HG02840 (cell line): ENCODE results near the gene PRKAR2A.
"Not testable (repeated sequence)": the region's sequence is repeated elsewhere in the genome, so short reads cannot be mapped to it uniquely, and the experiment has no call there.

Experiments used
- ATAC-seq: cut with Tn5 transposase; IDR thresholded peaks from one replicate; pipeline ENCODE4 v1.9.1; 2021; ENCODE audit warnings: mild to moderate bottlenecking, moderate library complexity, moderate number of reproducible peaks; ENCODE audit not compliant: unreplicated experiment, low FRiP score

Gene PRKAR2A

DNA sequence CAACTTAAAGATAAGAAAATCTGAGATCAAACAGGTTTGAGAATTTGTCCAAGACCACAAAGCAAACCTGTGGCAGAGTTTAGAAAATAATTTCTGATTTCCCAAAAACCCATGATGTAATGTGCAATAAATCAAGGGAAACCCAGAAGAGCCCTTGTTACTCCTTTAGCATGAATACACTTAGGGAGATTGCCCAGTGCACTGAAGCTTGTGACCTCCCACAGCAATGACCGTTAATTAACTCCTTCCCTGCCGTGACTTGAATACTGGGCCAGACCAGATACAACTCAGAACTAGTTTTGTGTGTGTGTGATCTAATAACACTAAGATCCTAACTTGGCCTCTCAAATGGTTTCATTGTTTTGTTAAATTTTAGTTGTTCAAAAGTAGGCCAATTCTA lies 2.5 kb downstream of the PRKAR2A start:
- ATAC-seq = no peak

DNA sequence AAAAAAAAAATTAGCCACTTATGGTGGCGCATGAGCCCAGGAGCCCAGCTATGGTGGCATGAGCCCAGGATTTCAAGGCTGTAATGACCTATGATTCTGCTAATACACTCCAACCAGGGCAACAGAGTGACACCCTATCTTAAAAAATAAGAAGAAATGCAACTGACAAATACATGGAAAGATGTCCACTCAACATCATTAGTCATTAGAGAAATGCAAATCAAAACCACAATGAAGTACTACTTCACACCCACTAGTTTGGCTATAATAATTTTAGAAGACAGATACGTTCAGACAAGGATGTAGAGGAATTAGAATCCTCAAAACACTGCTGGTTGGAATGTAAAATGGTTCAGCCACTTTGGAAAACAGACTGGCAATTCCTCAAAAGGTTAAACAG lies 10.5 kb downstream of the PRKAR2A start:
- no peak for ATAC-seq

DNA sequence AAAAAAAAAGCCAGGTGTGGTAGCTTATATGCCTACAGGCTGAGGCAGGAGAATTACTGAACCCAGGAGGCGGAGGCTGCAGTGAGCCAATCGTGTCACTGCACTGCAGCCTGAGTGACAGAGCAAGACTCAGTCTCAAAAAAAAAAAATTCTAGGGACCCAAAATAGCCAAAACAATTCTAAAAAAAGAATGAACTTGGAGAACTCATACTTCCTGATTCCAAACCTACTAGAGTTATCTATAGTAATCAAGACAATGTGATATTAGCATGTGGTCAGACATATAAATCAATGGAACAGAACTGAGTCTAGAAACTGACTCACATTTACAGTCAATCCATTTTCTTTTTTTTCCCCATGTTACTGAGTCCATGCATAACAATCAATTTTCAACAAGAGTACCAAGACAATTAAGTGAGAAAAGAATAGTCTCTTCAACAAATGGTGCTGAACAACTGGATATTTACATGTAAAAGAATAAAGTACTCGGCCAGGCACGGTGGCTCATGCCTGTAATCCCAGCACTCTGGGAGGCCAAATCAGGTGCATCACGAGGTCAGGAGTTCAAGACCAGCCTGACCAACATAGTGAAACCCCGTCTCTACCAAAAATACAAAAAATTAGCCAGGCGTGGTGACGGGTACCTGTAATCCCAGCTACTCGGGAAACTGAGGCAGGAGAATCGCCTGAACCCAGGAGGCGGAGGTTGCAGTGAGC lies 11.9 kb downstream of the PRKAR2A start:
- ATAC-seq = no peak

DNA sequence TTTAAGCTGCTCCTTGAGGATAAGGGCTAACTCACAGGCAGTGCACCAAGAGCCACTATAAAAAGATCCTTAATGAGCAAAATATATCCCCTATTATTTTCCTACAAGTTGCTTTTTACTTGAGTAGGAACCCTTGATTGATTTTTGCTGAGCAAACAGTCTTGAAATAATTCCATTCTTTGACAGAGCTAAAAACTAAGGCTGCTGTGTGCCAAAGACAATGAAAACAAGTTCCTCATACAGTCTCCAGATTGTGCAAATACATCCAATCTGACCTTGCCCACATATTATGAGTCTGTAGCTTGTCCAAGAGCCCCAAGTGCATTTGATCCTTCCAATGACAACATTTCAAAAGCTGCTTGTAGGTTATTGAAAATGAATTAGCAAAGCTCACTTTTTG lies 15.0 kb downstream of the PRKAR2A start:
- ATAC-seq = no peak

DNA sequence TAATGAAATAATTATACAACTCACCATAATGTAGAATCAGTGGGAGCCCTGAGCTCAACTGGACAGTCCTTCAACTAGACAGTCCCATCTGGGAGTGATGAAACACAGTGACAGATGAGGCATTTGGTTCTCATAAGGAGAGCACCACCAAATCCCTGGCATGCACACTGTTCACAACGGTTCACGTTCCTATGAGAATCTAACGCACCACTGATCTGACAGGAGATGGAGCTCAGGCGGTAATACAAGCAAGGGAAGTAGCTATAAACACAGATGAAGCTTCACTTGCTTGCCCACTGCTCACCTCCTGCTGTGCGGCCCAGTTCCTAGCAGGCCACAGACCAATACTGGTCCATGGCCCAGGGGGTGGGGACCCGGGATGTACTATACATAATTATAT lies 17.0 kb downstream of the PRKAR2A start:
- ATAC-seq = no peak

DNA sequence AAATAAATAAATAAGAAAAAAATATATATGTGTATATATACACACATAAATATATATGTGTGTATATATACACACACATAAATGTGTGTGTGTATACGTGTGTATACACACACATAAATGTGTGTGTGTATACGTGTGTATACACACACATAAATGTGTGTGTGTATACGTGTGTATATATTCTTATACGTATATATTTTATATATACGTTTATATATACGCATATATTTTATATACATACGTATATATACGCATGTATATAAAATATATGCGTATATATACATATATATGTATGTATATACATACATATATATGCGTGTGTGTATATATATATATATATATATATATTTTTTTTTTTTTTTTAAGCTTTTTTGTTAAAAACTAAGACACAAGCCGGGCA lies 18.1 kb downstream of the PRKAR2A start:
- not testable (repeated sequence) for ATAC-seq

DNA sequence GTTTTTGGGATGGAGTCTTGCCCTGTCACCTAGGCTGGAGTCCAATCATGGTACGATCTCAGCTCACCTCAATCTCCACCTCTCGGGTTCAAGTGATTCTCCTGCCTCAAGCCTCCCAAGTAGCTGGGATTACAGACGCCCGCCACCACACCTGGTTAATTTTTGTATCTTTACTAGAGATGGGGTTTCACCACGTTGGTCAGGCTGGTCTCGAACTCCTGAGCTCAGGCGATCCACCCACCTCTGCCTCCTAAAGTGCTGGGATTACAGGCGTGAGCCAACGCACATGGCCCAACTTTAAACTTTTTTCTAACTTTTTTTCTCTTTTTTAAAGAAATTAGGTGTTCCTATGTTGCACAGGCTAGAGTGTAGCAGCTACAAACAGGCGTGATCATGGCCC lies 19.8 kb downstream of the PRKAR2A start:
- ATAC-seq = not testable (repeated sequence)

DNA sequence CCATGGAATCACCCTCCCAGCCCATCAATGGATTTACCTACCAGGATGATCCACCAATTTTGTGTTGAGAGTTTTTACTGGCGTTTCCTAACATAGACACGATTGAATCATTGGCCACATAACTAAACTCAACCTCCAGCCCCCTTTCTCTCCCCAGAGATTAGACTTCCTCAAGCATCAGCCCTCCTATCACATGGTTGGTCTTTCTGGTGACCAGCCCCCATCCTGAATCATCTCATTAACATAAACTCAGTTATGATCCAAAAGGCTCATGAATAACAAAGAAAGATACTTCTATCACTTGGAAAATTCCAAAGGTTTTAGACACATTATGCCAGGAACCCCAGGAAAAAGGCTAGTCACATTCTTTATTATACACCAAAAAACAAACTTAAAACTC lies 21.2 kb downstream of the PRKAR2A start:
- no peak for ATAC-seq

DNA sequence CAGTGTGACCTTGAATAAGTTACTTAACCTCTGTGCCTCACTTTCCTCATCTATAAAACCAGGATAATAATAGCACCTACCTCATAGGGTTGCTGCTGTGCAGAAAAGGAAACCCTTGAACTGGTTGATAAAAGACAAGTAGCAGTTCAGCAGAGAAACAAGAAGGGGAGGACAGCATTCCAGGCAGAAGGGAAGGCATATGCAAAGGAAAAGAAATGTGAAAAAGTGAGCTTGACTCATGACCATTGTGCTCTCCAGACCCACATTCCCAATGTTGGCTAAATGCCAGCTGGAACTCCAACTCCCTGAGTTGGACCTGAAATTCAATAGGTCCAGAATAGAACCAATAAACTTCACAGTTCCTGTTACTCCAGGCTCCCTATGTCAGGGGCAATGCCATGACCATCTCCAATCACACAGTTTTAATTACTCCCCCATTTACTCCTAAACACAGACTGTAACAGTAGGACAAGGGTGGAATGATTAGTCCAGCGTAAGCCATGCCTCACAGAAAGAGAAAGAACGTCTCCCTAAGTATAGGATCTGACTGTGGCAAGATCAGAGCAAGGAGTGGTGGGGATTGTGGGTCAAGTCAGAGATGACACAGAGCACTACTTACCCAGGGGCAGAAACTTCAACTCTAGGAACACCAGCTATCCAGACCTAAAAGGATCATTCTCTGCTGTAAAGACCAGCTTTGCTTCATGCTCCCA lies 26.9 kb downstream of the PRKAR2A start:
- ATAC-seq = no peak

DNA sequence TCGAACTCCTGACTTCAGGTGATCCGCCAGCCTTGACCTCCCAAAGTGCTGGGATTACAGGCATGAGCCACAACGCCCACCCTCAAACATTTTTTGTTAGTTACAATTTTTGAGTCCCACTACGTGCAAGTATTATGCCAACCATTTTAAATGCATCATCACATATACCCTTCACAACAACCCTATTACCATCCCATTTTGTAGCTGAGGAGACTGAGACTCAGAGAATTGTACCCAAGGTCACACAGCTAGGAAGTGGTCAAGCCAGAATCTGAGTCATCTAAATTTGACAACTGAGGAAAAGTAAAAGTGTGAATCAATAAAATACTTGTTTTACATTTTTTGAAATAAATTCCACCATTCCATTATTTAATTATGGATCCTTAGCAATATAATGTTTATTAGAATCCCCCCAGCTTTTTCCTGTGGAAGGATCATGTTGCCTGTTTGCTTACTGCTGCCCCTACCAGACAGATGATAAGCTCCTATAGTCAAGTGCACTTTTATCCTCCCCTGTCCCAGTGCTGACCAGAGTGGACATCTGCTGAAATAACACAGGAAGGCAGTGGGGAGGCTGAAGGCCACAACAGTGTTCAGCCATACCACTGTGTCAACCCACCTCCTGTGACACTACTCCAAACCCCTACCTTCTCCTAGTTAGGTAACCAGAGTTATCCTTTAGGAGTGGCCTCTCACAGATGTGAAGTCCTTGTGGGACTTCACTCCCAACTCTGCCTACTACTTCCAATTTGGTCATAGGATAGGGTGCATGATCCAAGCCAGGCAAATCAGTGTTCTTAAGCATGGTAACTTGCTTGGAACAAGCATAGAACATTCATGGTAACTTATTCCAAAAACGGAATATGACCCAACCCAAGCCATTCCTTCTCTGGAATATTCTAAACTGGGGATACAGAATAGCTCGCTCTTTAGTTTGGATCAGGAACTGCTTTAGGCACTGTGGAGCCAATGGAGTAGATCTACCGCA lies 28.1 kb downstream of the PRKAR2A start:
- no peak for ATAC-seq

DNA sequence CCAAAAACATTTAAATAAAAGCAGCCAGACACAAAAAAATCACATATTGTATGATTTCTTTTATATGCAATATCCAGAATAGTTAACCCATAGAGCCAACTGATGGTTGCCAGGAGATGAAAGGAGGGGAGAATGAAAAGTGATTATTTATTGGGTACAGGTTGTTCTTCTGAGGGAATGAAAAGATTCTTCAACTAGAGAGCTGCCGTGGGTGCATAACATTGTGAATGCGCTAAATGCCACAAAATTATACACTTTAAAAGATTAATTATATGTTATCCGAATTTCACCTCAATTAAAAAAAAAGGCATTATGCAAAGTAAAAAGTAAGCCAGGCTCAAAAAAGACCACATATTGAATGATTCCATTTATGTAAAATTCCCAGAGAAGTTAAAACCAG lies 36.1 kb downstream of the PRKAR2A start:
- ATAC-seq = no peak

DNA sequence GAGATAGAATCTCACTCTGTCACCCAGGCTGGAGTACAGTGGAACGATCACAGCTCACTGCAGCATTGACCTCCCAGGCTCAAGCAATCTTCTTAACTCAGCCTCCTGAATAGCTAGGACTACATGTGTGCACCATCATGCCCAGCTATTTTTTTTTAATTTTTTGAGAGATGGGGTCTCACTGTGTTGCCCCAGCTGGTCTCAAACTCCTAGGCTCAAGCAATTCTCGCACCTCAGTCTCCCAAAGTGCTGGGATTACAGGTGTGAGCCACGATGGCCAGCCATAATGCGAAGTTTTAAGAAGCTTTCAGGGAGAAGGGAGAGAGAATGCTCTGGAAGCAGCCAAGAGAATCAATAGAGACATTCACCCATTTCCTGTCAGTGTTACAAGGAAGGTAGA lies 42.7 kb downstream of the PRKAR2A start:
- ATAC-seq = no peak

DNA sequence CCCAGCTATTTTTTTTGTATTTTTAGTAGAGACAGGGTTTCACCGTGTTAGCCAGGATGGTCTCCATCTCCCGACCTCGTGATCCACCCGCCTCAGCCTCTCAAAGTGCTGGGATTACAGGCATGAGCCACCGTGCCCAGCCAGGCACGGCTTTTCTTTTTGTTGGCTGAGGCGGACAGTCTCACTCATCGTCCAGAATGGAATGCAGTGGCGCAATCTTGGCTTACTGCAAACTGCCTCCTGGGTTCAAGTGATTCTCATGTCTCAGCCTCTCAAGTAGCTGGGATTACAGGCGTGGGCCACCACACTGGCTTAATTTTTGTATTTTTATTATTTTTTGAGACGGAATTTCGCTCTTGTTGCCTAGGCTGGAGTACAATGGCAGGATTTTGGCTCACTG lies 46.8 kb downstream of the PRKAR2A start:
- not testable (repeated sequence) for ATAC-seq

DNA sequence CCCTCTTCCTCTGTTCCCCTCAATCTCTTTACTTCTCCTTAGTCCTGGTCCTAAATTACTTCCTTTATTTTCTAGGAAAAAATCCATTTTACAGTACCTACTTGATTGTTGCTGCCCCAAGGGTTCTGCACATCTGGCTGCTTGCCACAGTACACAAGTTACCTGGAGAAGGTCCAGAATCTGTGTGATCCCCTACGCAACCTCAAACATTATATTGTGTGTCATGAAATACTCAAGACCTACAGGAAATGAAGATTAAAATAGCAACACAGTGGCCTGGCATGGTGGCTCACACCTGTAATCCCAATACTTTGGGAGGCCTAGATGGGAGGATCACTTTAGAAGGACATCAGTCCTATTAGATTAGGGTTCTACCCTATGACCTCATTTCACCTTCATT lies 48.7 kb downstream of the PRKAR2A start:
- no peak for ATAC-seq

DNA sequence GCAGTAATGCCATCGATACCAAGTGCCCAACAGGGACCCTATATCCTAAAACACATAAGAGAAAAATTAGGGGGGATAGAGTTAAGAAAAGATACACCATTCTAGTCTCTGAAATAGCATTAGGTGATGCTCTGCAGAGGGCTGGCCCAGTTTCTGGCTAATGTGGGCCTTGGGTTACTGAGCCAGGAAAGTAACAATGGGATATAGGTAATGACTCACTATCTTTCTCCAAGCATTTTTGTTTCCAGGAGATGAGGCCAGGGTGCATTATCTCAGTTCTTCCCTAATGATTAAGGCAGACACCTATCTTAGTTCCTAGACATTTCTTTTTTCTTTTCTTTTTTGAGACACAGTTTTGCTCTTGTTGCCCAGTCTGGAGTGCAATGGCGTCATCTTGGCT lies 50.0 kb downstream of the PRKAR2A start:
- ATAC-seq = no peak

DNA sequence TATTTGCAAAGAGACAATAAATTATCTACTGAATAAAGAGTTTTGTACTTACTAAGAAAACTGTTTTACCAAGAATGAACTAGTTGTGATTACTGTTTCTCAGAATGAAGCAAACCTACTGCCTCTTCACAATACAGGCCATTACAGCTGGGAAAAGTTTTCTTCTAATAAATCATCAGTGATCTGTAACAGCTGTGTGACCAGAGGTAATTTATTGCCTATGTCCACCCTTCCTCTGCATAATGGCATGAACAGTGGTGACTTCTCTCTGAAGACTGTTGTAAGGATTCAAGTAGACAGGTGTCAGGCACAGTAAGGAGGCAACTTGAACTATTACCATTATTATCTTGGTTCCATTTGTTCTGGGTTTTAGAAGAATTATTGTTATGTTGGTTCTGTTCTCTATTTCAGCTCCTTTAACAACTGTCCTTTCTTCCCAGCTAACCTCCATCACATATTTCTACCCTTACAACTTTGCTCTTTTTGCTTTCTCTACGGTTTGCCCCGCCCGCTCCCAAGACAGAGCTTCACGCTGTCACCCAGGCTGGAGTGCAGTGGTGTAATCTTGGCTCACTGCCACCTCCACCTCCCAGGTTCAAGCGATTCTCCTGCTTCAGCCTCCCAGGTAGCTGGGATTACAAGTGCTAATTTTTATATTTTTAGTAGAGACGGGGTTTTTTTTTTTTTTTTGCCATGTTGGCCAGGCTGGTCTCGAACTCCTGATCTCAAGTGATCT lies 51.5 kb downstream of the PRKAR2A start:
- no peak for ATAC-seq

DNA sequence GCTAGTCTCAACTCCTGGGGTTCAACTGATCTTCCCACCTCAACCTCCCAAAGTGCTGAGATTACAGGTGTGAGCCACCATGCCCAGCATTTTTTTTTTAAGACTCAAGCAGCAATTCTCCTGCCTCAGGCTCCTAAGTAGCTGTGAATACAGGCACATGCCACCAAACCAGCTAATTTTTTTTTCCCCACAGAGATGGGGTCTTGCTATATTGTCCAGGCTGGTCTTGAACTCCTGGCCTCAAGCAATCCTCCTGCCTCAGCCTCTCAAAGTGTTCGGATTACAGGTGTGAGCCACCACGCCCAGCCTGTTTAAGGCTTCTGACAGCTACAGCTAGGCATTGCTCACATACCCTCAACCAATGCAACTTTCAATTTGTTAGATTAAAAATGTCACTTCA lies 54.2 kb downstream of the PRKAR2A start:
- ATAC-seq = not testable (repeated sequence)

DNA sequence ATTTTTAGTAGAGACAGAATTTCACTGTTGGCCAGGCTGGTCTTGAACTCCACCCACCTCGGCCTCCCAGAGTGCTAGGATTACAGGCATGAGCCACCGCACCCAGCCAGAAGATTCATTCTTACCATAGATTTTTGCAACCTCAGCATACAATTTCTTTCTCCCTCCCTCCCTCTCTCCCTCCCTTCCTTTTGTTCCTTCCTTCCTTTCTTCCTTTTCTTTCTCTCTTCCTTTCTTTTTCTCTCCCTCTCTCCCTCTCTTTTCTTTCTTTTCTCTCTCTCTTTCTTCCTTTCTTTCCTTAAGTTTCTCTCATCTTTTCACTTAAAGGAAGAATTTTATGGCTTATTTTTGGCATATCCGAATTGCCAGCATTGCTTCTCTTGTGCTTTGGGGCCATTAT lies 58.0 kb downstream of the PRKAR2A start:
- ATAC-seq = no peak

DNA sequence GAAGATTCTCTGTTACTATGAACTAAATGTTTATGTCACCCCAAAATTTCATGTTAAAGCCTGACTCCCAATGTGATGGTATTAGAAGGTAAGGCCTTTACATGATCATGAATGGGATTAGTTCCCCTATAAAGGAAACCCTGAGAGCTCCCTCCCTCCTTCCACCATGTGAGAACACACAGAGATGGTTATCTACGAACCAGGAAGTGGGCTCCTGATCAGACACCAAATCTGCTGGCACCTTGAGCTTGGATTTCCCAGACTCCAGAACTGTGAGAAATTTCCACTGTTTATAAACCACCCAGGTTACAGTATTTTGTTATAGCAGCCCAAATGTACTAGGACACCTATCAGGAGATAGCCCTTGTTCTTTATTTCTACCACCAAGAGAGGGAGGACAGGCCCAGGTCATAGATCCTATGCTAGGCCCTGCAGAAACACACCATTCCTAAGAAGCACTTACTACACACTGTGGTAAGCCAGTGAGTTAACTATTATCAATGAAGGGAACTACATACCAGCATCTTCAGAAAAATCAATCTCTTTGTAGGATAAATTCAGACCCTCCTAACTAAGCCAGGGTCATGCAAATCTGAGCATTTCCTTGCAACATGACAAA lies 59.0 kb downstream of the PRKAR2A start:
- ATAC-seq = no peak
